Measurements from ENCODE around the gene IP6K3. TPM values are rescaled to one million over a fixed set of nuclear protein-coding genes. Genes with fewer than 3 reads are reported as not detected.

IP6K3 gene
- 1.1 and 5.9 TPM in 2 replicates for total RNA-seq

GRCh38 chr6:33746651-33747100 is at the start of gene IP6K3:
Gene IP6K3, minus strand, starts transcription at chr6:33746905. Its CDS starts 11,429 bp downstream, at chr6:33735476.

GRCh38 chr6:33788694-33789549 is 42.2 kb upstream of the IP6K3 start, which contains the start of gene LEMD2:
Gene LEMD2, minus strand, starts transcription at chr6:33789130. Its CDS starts 14 bp downstream, at chr6:33789116.

GRCh38 chr6:33711140-33712129 is 35.3 kb downstream of the IP6K3 start, which contains the start of gene UQCC2:
Gene UQCC2, minus strand, starts transcription at chr6:33711700. Its CDS starts 14 bp downstream, at chr6:33711686.

Other genes starting within 250 kb of the IP6K3 start
- gene BAK1, start 166.6 kb downstream of the IP6K3 start, total RNA-seq: 14.8 and 19.7 TPM in 2 replicates
- gene ITPR3, start 125.6 kb downstream of the IP6K3 start, total RNA-seq: 13.1 and 36.3 TPM in 2 replicates
- 12.0 and 27.3 TPM in 2 replicates for gene UQCC2, start 35.2 kb downstream of the IP6K3 start, total RNA-seq
- gene LEMD2, start 42.2 kb upstream of the IP6K3 start, total RNA-seq: 54.9 and 58.3 TPM in 2 replicates
- gene MLN, start 57.1 kb upstream of the IP6K3 start, total RNA-seq: not detected in 2 replicates